ENCODE measurements around the gene PCDHGA6. TPM values are rescaled to one million over a fixed set of nuclear protein-coding genes. Genes with fewer than 3 reads are reported as not detected.
"Not testable (repeated sequence)": the region's sequence is repeated elsewhere in the genome, so short reads cannot be mapped to it uniquely, and the experiment has no call there.

Gene PCDHGA6
- total RNA-seq, 1 experiment from 2014 or later: 5.8 TPM

DNA sequence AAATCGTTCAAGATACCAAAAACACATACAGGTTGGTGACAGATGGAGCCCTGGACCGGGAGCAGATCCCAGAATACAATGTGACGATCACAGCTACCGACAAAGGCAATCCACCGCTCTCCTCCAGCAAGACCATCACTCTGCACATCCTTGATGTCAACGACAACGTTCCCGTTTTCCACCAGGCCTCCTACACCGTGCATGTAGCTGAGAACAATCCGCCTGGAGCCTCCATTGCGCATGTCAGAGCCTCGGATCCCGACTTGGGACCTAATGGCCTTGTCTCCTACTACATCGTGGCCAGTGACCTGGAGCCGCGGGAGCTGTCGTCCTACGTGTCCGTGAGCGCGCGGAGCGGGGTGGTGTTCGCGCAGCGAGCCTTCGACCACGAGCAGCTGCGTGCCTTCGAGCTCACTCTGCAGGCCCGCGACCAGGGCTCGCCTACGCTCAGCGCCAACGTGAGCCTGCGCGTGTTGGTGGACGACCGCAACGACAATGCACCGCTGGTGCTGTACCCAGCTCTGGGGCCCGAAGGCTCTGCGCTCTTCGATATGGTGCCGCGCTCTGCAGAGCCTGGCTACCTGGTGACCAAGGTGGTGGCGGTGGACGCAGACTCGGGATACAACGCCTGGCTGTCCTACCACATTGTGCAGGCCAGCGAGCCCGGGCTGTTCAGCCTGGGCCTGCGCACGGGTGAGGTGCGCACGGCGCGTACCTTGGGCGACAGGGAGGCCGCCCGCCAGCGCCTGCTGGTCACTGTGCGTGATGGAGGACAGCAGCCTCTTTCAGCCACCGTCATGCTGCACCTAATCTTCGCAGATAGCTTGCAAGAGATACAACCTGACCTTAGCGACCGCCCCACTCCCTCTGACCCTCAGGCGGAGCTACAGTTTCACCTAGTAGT lies 1.9 kb upstream of the PCDHGA6 start:
- H3K9me3 ChIP-seq (replicated peaks): peaks cover 27% of the 10 kb centered on the region
- no peak overlapping the region for H3K27ac ChIP-seq
- H3K36me3 ChIP-seq: peaks cover 61% of the 10 kb centered on the region
- no peaks in the 10 kb centered on the region for H3K4me1 ChIP-seq
- DNase-seq: no peak
- H3K27me3 ChIP-seq: no peaks in the 10 kb centered on the region
- no peak overlapping the region for H3K4me3 ChIP-seq

DNA sequence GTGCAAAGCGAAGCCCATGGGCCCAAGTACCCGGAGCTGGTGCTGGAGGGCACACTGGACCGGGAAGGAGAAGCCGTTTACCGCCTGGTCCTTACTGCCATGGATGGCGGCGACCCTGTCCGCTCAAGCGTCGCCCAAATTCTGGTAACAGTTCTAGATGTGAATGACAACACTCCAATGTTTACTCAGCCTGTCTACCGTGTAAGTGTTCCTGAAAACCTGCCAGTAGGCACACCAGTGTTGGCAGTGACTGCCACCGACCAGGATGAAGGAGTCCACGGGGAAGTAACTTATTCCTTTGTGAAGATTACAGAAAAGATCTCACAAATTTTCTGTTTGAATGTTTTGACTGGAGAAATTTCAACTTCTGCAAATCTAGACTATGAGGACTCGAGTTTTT lies 936 bp downstream of the PCDHGA6 start:
- Histone ChIP-seq H3K4me1 (no peaks in the 10 kb centered on the region), H3K27me3 (no peaks in the 10 kb centered on the region), H3K4me3 (no peak overlapping the region), H3K9me3 (replicated peaks) (peaks cover 26% of the 10 kb centered on the region), H3K36me3 (peaks cover 64% of the 10 kb centered on the region), H3K27ac (no peak overlapping the region)
- no peak for DNase-seq

DNA sequence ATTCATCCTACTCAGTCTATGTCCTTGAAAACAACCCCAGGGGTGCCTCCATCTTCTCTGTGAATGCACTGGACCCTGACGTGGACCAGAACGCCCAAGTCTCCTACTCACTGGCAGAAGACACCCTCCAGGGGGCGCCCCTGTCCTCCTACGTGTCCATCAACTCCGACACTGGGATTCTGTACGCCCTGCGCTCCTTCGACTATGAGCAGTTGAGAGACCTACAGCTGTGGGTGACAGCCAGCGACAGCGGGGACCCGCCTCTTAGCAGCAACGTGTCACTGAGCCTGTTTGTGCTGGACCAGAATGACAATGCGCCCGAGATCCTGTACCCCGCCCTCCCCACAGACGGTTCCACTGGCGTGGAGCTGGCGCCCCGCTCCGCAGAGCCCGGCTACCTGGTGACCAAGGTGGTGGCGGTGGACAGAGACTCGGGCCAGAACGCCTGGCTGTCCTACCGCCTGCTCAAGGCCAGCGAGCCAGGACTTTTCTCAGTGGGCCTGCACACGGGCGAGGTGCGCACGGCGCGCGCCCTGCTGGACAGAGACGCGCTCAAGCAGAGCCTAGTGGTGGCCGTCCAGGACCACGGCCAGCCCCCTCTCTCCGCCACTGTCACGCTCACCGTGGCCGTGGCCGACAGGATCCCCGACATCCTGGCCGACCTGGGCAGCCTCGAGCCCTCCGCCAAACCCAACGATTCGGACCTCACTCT lies 1.9 kb downstream of the PCDHGA6 start:
- Histone ChIP-seq H3K9me3 (replicated peaks) (peaks cover 26% of the 10 kb centered on the region), H3K36me3 (peaks cover 60% of the 10 kb centered on the region)
- DNase-seq, H3K4me1 ChIP-seq, H3K27ac ChIP-seq, H3K4me3 ChIP-seq, H3K27me3 ChIP-seq: not testable (repeated sequence)

DNA sequence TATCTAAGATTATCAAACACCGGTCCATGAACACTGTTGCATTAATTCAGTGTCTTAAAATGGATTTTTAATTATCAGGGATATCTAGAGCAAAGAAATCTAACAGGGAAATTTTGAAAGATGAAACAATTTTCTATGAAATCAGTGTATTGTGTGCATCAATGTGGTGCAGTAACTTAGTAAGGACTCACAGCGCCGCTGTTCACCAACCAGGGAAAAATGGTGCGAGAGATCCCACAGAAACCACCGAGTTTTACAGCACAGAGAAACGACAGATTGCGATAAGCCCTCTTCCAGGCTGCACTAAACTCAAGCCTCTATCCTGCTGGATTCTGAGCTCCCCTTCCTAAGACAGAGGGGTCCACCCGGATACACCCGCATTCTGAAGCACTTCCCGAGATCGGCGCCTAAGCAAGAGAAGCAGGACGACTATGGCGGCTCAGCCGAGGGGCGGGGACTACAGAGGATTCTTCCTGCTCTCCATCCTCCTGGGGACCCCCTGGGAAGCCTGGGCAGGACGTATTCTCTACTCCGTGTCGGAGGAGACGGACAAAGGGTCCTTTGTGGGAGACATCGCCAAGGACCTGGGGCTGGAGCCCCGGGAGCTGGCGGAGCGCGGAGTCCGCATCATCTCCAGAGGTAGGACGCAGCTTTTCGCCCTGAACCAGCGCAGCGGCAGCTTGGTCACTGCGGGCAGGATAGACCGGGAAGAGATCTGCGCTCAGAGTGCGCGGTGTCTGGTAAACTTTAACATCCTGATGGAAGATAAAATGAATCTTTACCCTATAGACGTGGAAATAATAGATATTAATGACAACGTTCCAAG lies 9.0 kb downstream of the PCDHGA6 start, which contains the start of gene PCDHGA7:
PCDHGA7 (plus strand) TSS at position 274 of the 826 bp plus-strand sequence; CDS start at position 432, 158 bp downstream.
- peaks cover 58% of the 10 kb centered on the region for H3K36me3 ChIP-seq
- H3K4me1 ChIP-seq: no peaks in the 10 kb centered on the region
- no peak within 1 kb of the TSS for H3K4me3 ChIP-seq
- no peak within 1 kb of the TSS for H3K27ac ChIP-seq
- peaks cover 13% of the 10 kb centered on the region for H3K9me3 ChIP-seq (replicated peaks)
- no peak for DNase-seq
- no peaks in the 10 kb centered on the region for H3K27me3 ChIP-seq

DNA sequence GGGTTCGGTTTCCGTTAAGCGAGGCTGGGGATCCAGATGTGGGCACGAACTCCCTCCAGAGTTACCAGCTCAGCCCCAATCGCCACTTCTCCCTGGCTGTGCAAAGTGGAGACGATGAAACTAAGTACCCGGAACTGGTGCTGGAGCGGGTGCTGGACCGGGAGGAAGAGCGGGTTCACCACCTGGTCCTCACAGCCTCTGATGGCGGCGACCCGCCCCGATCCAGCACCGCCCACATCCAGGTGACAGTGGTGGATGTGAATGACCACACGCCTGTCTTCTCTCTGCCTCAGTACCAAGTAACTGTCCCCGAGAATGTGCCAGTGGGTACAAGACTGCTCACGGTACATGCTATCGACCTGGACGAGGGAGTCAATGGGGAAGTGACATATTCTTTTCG lies 9.7 kb downstream of the PCDHGA6 start:
- Histone ChIP-seq H3K27ac (no peak overlapping the region), H3K27me3 (no peaks in the 10 kb centered on the region), H3K4me1 (no peaks in the 10 kb centered on the region), H3K9me3 (replicated peaks) (peaks cover 7% of the 10 kb centered on the region), H3K4me3 (no peak overlapping the region), H3K36me3 (peaks cover 51% of the 10 kb centered on the region)
- DNase-seq: no peak

DNA sequence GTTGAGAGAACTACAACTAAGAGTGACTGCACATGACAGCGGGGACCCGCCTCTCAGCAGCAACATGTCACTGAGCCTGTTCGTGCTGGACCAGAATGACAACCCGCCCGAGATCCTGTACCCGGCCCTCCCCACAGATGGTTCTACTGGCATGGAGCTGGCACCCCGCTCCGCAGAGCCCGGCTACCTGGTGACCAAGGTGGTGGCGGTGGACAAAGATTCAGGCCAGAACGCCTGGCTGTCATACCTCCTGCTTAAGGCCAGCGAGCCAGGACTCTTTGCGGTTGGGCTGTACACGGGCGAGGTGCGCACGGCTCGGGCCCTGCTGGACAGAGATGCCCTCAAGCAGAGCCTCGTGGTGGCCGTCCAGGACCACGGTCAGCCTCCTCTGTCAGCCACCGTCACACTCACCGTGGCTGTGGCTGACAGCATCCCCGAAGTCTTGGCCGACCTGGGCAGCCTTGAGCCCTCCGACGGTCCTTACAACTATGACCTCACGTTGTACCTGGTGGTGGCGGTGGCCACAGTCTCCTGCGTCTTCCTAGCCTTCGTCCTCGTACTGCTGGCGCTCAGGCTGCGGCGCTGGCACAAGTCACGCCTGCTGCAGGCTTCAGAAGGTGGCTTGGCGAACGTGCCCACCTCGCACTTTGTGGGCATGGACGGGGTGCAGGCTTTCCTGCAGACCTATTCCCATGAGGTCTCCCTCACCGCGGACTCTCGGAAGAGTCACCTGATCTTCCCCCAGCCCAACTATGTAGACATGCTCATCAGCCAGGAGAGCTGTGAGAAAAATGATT lies 11.0 kb downstream of the PCDHGA6 start:
- Histone ChIP-seq H3K36me3 (peaks cover 44% of the 10 kb centered on the region), H3K4me1 (no peaks in the 10 kb centered on the region), H3K9me3 (replicated peaks) (peaks cover 7% of the 10 kb centered on the region), H3K27me3 (no peaks in the 10 kb centered on the region), H3K27ac (no peak overlapping the region), H3K4me3 (no peak overlapping the region)
- no peak for DNase-seq

DNA sequence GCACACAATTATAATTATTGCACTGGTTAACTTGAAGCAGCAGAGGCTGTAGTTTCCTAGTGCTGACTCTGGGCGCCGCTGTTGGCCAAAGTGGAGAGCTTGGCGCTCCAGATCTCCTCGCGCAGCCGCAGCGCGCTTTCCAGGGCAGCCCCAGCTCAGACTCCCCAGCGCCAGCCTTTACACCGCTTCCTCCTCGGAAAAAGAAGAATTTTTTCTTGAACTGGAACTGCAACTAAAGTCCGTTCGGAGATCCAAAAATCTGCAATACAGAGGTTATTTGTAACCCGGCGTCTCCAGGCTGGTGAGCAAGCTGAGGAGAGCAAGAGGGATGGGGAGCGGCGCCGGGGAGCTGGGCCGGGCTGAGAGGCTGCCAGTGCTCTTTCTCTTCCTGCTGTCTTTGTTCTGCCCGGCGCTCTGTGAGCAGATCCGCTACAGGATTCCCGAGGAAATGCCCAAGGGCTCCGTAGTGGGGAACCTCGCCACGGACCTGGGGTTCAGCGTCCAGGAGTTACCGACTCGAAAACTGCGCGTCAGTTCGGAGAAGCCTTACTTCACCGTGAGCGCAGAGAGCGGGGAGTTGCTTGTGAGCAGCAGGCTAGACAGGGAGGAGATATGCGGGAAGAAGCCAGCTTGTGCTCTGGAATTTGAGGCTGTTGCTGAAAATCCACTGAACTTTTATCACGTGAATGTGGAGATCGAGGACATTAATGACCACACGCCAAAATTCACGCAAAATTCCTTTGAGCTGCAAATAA lies 14.0 kb downstream of the PCDHGA6 start, which contains the start of gene PCDHGB4:
PCDHGB4 (plus strand) TSS at position 142 of the 755 bp plus-strand sequence; CDS start at position 329, 187 bp downstream.
- H3K9me3 ChIP-seq (replicated peaks); H3K27me3 ChIP-seq; H3K4me1 ChIP-seq; H3K4me3 ChIP-seq; DNase-seq; H3K27ac ChIP-seq: not testable (repeated sequence)
- H3K36me3 ChIP-seq: peaks cover 40% of the 10 kb centered on the region

DNA sequence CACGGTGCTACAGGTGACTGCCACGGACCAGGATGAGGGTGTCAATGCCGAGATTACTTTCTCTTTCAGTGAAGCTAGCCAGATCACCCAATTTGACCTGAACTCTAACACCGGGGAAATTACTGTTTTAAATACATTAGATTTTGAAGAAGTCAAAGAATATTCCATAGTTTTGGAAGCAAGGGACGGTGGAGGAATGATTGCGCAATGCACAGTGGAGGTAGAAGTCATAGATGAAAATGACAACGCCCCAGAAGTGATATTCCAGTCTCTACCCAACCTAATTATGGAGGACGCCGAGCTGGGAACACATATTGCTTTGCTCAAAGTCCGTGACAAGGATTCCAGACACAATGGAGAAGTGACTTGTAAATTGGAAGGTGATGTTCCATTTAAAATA lies 15.0 kb downstream of the PCDHGA6 start:
- no peak overlapping the region for H3K27ac ChIP-seq
- H3K36me3 ChIP-seq: peaks cover 37% of the 10 kb centered on the region
- no peak overlapping the region for H3K4me3 ChIP-seq
- H3K27me3 ChIP-seq: no peaks in the 10 kb centered on the region
- H3K4me1 ChIP-seq: no peaks in the 10 kb centered on the region
- peaks cover 9% of the 10 kb centered on the region for H3K9me3 ChIP-seq (replicated peaks)
- DNase-seq: no peak

DNA sequence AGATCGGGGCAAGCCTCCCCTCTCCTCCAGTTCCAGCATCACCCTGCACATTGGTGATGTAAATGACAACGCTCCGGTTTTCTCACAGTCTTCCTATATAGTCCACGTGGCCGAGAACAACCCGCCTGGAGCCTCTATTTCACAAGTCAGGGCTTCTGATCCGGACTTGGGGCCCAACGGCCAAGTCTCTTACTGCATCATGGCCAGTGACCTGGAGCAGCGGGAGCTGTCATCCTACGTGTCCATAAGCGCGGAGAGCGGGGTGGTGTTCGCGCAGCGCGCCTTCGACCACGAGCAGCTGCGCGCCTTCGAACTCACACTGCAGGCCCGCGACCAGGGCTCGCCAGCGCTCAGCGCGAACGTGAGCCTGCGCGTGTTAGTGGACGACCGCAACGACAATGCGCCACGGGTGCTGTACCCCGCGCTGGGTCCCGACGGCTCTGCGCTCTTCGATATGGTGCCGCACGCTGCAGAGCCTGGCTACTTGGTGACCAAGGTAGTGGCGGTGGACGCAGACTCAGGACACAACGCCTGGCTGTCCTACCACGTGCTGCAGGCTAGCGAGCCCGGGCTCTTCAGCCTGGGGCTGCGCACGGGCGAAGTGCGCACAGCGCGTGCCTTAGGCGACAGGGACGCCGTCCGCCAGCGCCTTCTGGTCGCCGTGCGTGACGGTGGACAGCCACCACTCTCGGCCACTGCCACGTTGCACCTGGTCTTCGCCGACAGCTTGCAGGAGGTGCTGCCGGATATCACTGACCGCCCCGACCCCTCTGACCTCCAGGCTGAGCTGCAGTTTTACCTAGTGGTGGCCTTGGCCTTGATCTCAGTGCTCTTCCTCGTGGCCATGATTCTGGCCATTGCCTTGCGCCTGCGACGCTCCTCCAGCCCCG lies 15.7 kb downstream of the PCDHGA6 start:
- Histone ChIP-seq H3K27ac (no peak overlapping the region), H3K27me3 (no peaks in the 10 kb centered on the region), H3K9me3 (replicated peaks) (peaks cover 12% of the 10 kb centered on the region), H3K4me3 (no peak overlapping the region), H3K36me3 (peaks cover 34% of the 10 kb centered on the region), H3K4me1 (no peaks in the 10 kb centered on the region)
- no peak for DNase-seq

DNA sequence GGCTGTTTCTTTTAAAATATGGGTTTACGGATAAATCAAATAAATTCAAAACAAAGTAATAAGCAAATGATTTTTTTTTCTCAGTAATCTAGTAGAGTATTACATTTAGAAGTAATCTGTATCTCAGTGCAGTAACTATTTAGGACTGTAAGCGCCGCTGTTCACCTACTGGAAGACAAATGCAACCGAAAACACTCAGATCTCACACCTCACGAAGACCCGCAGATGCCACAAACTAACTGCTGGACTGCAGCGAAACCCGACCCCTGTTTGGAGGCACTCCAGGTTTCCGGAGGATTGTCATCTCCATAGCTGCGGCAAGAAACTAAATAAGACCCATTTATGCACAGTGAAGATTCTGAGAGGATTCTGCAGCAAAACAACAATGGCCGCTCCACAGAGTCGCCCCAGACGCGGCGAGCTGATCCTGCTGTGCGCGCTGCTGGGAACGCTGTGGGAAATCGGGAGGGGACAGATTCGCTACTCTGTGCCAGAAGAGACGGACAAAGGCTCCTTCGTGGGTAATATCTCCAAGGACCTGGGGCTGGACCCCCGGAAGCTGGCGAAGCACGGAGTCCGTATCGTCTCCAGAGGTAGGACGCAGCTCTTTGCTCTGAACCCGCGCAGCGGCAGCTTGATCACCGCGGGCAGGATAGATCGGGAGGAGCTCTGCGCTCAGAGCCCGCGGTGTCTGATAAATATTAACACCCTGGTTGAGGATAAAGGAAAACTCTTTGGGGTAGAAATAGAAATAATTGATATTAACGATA lies 18.9 kb downstream of the PCDHGA6 start, which contains the start of gene PCDHGA8:
PCDHGA8 (plus strand) TSS at position 205 of the 770 bp plus-strand sequence; CDS start at position 386, 181 bp downstream.
- Histone ChIP-seq H3K4me1 (no peaks in the 10 kb centered on the region), H3K36me3 (peaks cover 16% of the 10 kb centered on the region), H3K27ac (no peak within 1 kb of the TSS), H3K4me3 (no peak within 1 kb of the TSS), H3K27me3 (no peaks in the 10 kb centered on the region), H3K9me3 (replicated peaks) (peaks cover 6% of the 10 kb centered on the region)
- DNase-seq: no peak

DNA sequence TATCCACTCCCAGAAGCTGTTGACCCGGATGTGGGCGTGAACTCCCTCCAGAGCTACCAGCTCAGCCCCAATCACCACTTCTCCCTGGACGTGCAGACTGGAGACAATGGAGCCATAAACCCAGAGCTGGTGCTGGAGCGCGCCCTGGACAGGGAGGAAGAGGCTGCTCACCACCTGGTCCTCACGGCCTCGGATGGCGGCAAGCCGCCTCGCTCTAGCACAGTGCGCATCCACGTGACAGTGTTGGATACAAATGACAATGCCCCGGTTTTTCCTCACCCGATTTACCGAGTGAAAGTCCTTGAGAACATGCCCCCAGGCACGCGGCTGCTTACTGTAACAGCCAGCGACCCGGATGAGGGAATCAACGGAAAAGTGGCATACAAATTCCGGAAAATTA lies 19.6 kb downstream of the PCDHGA6 start:
- H3K9me3 ChIP-seq (replicated peaks): peaks cover 6% of the 10 kb centered on the region
- no peak for DNase-seq
- H3K4me3 ChIP-seq: no peak overlapping the region

More for the DNA sequence above, 19.6 kb downstream of the PCDHGA6 start:
- H3K36me3 ChIP-seq: peaks cover 16% of the 10 kb centered on the region
- no peaks in the 10 kb centered on the region for H3K4me1 ChIP-seq
- H3K27ac ChIP-seq: no peak overlapping the region
- no peaks in the 10 kb centered on the region for H3K27me3 ChIP-seq
